Vagina (tissue), 2 donors: ENCODE measurements around the gene ALAD. TPM values are rescaled to one million over a fixed set of nuclear protein-coding genes. Genes with fewer than 3 reads are reported as not detected.
A peak's percentile ranks its signal among the peaks of the same experiment; 100 is the strongest.

Source experiments
- DNase-seq, 2 donors: peaks; one replicate each; pipeline ENCODE4 v3.0.0-alpha.2; 2017; ENCODE audit errors: extremely low spot score in 2 of 2
- H3K27ac ChIP-seq: fragments of 200-600 bp; sonication (generic); one replicate; pipeline ENCODE4 v1.5.1; 2019
- H3K27me3 ChIP-seq: fragments of 200-600 bp; sonication (generic); one replicate; pipeline ENCODE4 v1.5.1; 2019
- H3K36me3 ChIP-seq, 2 donors: fragments of 200-600 bp; sonication (generic); one replicate each; pipeline ENCODE4 v1.5.1; 2017 to 2019
- H3K4me1 ChIP-seq: fragments of 200-600 bp; sonication (generic); one replicate; pipeline ENCODE4 v1.5.1; 2019
- H3K4me3 ChIP-seq, 2 donors: fragments of 200-600 bp; sonication (generic); 1 replicate in 1 of 2; 2 replicates in 1 of 2; pipeline ENCODE4 v1.5.1; 2016 to 2019
- H3K9me3 ChIP-seq: fragments of 200-600 bp; sonication (generic); one replicate; pipeline ENCODE4 v1.5.1; 2019
- POLR2A ChIP-seq, 2 donors: fragments of 450-650 bp; IDR thresholded peaks; one replicate each; pipeline ENCODE4 v1.6.1; 2017; ENCODE audit warnings: antibody characterized with exemption in 2 of 2, mild to moderate bottlenecking in 2 of 2, moderate library complexity in 2 of 2
- POLR2AphosphoS5 ChIP-seq, 2 donors: sonication (generic); formaldehyde crosslinking; IDR thresholded peaks; one replicate each; pipeline ENCODE4 v1.9.0; 2017; ENCODE audit warnings: antibody characterized with exemption in 2 of 2, mild to moderate bottlenecking in 2 of 2, low read depth in 1 of 2; ENCODE audit not compliant: insufficient read depth in 1 of 2
- intact Hi-C: fragments of 100-400 bp; cut with DNase I; formaldehyde crosslinking; loops from one replicate; pipeline ENCODE4 v1.15.1; 2023
- total RNA-seq: library from RNA; depleted of rRNA; stranded (reverse); fragments of >200 nt; gene quantifications from one replicate; pipeline ENCODE4 v1.2.3, GENCODE V29; 2016
- TF ChIP-seq, protein P1 (sequence below), 3 experiments: fragments of 450-650 bp in 2 of 3; fragments of 200-600 bp in 1 of 3; sonication (generic) in 1 of 3; IDR thresholded peaks; one replicate each; pipeline ENCODE4 v1.5.1; 2017 to 2019; ENCODE audit warnings: antibody characterized with exemption in 3 of 3, mild to moderate bottlenecking in 2 of 3, moderate library complexity in 2 of 3

The ALAD gene
- total RNA-seq, 1 donor from 2014 or later = 29.5 TPM

DNA sequence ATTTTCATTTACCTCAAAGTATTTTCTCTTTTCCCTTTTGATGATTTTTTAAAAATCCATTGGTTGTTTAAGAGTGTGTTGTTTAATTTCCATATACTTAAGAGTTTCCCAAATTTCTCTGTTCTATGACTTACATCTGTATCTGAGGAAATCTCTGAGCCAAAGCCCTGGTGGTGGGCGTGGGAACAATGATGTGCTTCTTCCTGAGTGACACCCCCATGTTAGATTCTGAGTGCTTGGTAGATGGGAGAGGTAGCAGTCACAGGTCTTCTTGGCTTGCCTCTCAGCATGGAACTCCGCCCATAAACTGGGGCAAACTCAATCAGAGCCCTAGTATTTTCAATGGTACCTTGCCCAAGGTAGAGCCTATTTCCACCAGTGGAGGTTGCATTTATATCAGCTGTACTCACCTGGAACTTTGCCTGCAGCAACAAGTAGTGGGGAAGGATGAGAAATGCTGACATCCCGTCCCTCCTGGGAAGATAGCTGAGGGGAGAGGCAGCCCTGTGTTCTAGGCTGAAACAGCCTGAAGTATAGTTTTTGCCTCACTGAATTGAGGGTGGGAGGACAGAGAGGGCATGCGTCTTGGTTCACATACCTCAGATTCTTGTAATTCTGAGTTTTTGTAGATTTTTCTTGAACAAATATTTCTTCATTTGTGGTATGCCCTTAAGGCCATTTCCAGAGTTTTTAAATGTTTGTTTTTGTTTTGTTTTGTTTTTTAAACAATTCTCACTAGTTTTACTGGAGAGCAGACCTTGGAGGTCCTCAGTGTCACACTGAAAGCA, 35.8 kb upstream of the ALAD start:
- no peak for DNase-seq
- H3K36me3 ChIP-seq = no peaks in the 10 kb centered on the region
- H3K9me3 ChIP-seq = no peaks in the 10 kb centered on the region
- no peak overlapping the region for H3K27ac ChIP-seq
- H3K27me3 ChIP-seq = no peaks in the 10 kb centered on the region
- TF ChIP-seq, protein P1, sequence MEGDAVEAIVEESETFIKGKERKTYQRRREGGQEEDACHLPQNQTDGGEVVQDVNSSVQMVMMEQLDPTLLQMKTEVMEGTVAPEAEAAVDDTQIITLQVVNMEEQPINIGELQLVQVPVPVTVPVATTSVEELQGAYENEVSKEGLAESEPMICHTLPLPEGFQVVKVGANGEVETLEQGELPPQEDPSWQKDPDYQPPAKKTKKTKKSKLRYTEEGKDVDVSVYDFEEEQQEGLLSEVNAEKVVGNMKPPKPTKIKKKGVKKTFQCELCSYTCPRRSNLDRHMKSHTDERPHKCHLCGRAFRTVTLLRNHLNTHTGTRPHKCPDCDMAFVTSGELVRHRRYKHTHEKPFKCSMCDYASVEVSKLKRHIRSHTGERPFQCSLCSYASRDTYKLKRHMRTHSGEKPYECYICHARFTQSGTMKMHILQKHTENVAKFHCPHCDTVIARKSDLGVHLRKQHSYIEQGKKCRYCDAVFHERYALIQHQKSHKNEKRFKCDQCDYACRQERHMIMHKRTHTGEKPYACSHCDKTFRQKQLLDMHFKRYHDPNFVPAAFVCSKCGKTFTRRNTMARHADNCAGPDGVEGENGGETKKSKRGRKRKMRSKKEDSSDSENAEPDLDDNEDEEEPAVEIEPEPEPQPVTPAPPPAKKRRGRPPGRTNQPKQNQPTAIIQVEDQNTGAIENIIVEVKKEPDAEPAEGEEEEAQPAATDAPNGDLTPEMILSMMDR (IDR thresholded peaks at IDR 0.05) = no peak
- TF ChIP-seq POLR2AphosphoS5 (IDR thresholded peaks at IDR 0.05; ENCODE audit: insufficient read depth in 1 of 2, low read depth in 1 of 2) (no peak), POLR2A (IDR thresholded peaks at IDR 0.05) (no peak)
- no peak overlapping the region for H3K4me3 ChIP-seq
- H3K4me1 ChIP-seq = no peaks in the 10 kb centered on the region
- intact Hi-C loops = no loop called here

- H3K36me3 ChIP-seq = no peaks in the 10 kb centered on the region
- no peak overlapping the region for H3K4me3 ChIP-seq
- no peaks in the 10 kb centered on the region for H3K27me3 ChIP-seq
- intact Hi-C loops = no loop called here
- TF ChIP-seq, protein P1 (IDR thresholded peaks at IDR 0.05) = no peak
- TF ChIP-seq POLR2AphosphoS5 (IDR thresholded peaks at IDR 0.05; ENCODE audit: insufficient read depth in 1 of 2, low read depth in 1 of 2) (no peak), POLR2A (IDR thresholded peaks at IDR 0.05) (no peak)
- H3K9me3 ChIP-seq = no peaks in the 10 kb centered on the region
- DNase-seq = no peak
- H3K27ac ChIP-seq = no peak overlapping the region
- H3K4me1 ChIP-seq = no peaks in the 10 kb centered on the region
Observed at GRCh38 chr9:113431191-113431590, 30.1 kb upstream of the ALAD start.

DNA sequence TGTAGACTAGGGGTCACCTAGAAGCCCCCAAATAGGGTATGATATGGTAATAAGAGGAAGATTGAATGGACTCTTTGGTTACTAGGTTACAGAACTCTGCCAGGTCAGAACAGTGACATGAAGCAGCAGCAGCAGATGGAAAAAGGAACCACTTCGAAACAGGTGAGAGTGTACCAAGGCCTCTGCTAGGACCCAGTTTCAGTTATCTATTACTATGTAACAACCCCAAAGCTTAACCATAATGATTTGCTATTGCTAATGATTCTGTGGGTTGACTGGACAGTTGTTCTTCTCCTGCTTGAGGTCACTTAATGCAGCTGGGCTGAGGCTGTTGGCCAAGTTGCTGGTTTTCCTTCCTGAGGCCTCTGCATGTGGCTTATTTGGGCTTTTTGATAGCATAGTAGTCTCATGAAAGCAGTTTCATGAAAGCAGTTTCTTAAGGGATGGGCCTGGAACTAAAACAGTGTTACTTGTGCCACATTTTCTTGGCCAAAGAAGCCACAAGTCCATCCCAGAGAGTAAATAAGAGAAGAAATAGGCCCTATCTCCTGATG, 27.1 kb upstream of the ALAD start:
- Histone ChIP-seq H3K4me1 (no peaks in the 10 kb centered on the region), H3K27me3 (no peaks in the 10 kb centered on the region), H3K9me3 (no peaks in the 10 kb centered on the region), H3K27ac (peak overlapping the region; percentile 64), H3K4me3 (no peak overlapping the region), H3K36me3 (no peaks in the 10 kb centered on the region)
- intact Hi-C loops = no loop called here
- DNase-seq = no peak
- TF ChIP-seq, protein P1 (IDR thresholded peaks at IDR 0.05) = no peak
- TF ChIP-seq POLR2A (IDR thresholded peaks at IDR 0.05) (no peak), POLR2AphosphoS5 (IDR thresholded peaks at IDR 0.05; ENCODE audit: insufficient read depth in 1 of 2, low read depth in 1 of 2) (no peak)

- H3K27ac ChIP-seq = peak overlapping the region; percentile 64
- intact Hi-C loops = no loop called here
- no peaks in the 10 kb centered on the region for H3K9me3 ChIP-seq
- H3K36me3 ChIP-seq = no peaks in the 10 kb centered on the region
- DNase-seq = no peak
- H3K4me1 ChIP-seq = no peaks in the 10 kb centered on the region
- TF ChIP-seq, protein P1 (IDR thresholded peaks at IDR 0.05) = no peak
- no peak for TF ChIP-seq POLR2A (IDR thresholded peaks at IDR 0.05)
- no peak for TF ChIP-seq POLR2AphosphoS5 (IDR thresholded peaks at IDR 0.05; ENCODE audit: insufficient read depth in 1 of 2, low read depth in 1 of 2)
- no peaks in the 10 kb centered on the region for H3K27me3 ChIP-seq
- no peak overlapping the region for H3K4me3 ChIP-seq
Observed at GRCh38 chr9:113427629-113428028, 26.5 kb upstream of the ALAD start.

GRCh38 chr9:113426701-113427100, 25.6 kb upstream of the ALAD start:
- TF ChIP-seq POLR2A (IDR thresholded peaks at IDR 0.05) (no peak), POLR2AphosphoS5 (IDR thresholded peaks at IDR 0.05; ENCODE audit: insufficient read depth in 1 of 2, low read depth in 1 of 2) (no peak)
- TF ChIP-seq, protein P1 (IDR thresholded peaks at IDR 0.05) = no peak
- no peaks in the 10 kb centered on the region for H3K4me1 ChIP-seq
- peak overlapping the region; percentile 64 for H3K27ac ChIP-seq
- no peaks in the 10 kb centered on the region for H3K36me3 ChIP-seq
- H3K9me3 ChIP-seq = no peaks in the 10 kb centered on the region
- intact Hi-C loops = no loop called here
- H3K4me3 ChIP-seq = no peak overlapping the region
- H3K27me3 ChIP-seq = no peaks in the 10 kb centered on the region
- no peak for DNase-seq
